ENCODE measurements around the gene C1QA.

C1QA gene

DNA sequence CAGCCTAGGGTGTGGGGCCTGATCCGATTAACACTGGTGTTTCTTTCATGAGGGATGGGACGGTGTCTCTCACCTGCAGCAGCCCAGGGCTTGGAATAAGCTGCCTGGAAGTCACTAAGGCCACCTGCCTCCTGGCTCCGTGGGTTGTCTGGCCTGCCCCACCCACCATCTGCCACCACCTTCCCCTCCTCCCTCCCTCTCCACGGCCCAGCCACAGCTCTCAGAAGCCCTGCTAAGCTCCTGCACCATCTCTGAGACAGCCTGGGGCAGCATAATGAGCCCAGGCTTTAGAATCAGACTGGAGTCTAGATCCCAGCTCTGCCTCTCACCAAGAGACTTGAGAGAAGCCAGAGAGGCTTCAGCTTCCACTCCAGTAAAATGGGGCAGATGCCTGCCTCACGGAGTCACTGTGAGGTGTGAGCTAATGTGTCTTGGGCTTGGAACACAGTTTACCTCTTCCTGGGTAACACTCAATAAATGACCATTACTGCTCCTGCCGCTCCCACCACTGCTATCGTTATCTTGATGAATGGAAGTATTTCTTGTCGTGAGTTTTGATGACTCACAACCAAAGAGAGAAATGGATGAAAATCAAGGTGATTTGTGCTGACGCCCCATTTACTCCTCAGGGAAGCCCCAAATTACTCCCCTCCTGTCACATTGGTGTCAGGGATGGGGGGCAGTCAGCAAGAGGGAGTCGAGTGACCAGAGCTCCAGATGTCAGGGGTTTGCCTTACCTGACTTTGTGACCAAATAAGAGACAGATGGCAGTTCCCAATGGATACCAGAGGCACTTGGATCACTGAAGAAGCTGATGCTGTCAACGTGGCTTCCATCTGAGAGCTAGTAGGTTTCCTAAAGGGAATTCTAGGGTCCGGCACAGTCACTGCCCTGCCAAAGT, 23.5 kb upstream of the C1QA start:
- DNase-seq (ENCODE audit: low spot score), result no peak

- no peak for DNase-seq (ENCODE audit: low spot score)
These were observed 22.9 kb upstream of the C1QA start for GRCh38 chr1:22613572-22613918.

GRCh38 chr1:22613951-22614350, 22.5 kb upstream of the C1QA start:
- DNase-seq (ENCODE audit: low spot score), result no peak

DNA sequence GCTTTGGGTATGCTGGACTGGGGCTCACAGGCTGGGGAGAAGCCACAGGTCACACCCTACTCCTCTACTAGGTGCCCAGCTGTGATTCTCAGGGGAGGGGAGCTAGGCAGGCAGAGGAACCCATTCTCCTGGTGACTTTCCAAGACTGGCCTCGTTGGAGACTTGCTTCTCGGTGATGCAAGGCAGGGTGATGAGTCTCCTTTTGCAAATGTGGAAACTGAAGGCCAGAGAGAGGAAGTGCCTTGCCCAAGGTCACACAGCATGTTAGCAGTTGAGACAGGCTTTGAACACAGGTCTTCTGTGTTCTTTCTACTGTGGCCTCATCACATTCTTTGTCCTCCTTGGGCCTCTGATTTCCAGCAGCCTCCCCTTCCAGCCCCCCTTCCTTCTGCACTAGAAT, 20.5 kb upstream of the C1QA start:
- DNase-seq (ENCODE audit: low spot score), result no peak

DNA sequence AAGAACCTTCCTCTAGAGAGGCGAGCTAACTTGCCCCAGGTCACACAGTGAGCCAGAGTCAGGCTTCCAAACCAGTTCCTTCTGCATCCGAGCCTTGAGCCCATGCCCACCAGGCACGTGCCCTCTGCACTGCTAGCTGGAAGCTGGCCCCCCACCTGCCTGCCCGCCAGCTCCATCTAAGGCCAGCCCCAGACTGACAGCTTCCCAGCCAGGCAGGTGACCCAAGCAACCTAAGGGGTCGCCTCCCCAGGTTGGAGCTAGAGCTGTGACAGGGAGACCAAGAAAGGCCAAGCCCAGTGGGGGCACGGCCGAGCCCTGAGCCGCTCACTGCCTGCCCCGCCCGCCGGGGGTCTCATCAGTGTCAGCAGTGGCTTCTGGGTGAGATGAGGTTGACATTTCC, 19.9 kb upstream of the C1QA start:
- no peak for DNase-seq (ENCODE audit: low spot score)

DNA sequence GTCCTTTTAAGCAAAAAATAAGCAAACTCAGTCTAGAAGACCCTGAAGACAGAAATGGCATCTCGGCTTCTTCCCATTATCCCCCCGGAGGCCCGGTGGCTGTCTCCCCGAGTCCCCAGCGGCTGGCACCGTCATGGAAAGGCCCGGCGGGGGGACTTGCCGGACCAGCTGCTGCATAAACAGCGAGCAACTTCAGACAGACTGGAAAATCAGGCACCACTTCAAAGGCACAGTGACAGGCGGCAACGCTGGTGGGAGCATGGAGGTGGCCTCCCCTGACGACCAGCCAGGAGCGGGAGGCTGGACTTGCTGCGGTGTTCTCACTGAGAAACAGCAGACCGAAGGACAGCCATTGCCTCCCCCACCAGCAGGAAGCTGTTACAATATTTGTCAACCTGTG, 18.4 kb upstream of the C1QA start:
- no peak for DNase-seq (ENCODE audit: low spot score)

DNA sequence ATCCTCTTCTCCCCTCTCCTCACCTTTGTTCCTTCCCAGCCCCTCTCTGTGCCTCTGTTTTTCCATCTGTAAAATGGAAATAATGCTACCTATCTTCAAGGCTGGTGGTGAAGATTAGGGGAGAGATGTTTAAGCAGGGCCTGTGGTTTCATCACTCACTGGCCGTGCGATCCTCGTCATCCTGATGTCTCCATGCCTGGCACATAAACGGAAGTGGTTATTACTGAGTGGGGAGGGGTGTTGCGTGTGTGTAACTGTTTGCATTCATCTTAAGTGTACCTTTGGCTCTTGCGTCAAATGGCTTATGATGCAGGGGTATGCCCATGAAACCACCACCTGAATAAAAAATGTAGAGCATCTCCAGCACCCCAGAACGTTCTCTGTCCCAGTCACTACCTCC, 17.2 kb upstream of the C1QA start:
- DNase-seq (ENCODE audit: low spot score), result no peak

DNA sequence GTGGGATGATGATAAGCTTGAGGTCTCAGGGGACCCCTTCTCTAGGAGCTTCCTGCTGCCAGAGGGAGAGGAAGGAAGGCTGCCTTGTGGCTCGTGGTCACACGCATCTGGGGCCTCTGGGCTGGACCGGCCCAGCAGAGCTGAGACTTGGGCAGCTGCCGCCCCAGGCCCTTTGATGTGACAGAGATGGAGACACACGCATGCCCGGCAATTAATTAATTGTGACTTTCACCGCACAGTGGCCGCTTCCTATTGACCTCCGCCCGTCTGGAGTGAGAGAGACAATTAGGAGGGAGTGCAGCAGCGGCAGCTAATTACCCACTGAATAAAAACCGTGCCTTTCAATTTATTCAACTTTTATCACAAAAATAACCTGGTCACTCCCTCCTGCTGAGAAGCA, 16.6 kb upstream of the C1QA start:
- no peak for DNase-seq (ENCODE audit: low spot score)

DNA sequence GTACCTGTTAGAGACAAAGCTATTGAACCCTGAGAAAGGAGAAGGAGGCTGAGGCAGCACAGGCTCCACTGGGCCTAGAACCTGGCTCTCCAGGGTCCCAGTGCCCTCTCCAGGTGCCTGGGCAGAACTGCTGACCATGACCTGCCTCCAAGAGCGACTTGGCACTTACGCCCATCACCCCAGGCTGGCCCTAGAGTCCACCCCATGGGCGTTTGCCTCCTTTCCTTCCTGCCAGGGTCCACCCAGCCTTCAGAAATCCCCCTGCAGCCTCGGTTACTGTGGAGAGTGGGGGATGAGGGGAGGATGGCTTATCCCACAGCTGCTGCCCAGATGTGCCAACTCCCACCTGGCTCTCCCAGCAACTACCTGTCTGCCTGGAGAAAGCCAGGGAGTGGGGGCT, 14.7 kb upstream of the C1QA start:
- no peak for DNase-seq (ENCODE audit: low spot score)

- no peak for DNase-seq (ENCODE audit: low spot score)
These were observed 11.0 kb upstream of the C1QA start for GRCh38 chr1:22625262-22625925.

DNA sequence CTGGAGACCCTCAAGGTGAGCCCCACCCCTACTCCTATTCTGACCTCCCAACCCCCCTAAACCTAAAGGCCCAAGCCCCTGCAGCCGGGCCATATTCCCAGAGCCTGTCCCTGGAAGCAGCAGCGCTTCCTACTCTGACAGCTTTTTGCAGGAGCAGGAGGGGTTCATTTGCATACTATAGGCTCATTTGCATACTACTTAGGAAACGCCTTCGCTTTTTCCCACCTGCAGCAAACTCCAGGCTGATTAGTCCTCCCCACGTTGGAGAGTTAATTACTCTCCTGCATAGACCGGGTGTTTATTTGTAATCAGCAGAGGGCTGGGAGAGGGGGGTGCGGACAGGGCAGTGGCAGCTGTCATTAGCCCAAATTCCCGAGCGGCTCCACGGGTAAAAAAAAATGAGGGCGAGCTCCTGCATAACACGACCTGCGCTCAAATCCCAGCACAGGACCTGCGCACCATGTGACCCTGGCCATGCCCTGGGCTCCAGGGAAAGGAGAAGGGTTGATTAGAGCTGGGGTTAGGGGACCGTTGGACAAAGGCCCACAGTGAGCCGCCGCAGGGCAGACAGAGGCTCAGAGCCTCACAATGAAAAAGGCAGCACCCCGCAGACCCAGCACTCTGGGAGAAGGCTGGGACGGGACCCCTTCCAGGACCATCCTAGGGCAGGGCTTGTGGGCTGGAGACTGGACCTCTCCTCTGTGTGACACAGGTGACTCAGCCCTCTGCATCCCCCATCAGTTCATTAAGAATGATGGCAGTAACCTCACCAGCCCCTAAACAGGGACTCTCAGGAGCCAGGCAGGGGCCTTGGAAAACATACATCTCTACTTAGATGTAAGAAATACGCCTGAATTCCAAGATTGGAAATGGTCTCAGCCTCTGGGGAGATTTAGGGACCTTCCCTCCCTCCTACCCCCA, 9.9 kb upstream of the C1QA start:
- DNase-seq (ENCODE audit: low spot score), result no peak

DNA sequence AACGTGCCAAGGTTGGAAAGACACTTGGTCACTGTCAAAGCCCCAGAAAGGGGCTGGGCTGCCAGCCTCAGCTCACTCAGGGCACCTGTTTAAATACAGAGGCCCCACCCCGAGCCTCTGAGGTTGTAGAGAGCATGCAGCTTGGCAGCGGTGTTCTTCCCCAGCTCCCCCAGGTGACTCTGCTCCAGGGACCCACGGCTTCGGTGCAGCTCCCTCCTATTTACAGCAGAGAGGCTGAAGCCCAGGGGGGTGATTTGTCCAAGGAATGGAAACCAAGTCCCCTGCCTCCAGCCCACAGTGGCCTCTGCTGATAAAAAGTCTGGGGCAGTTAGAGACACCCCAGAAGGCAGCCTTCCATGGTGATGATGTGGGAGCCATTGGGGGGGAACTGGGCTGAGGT, 9.1 kb upstream of the C1QA start:
- DNase-seq (ENCODE audit: low spot score), result no peak

GRCh38 chr1:22628698-22629444, 7.6 kb upstream of the C1QA start:
- no peak for DNase-seq (ENCODE audit: low spot score)

GRCh38 chr1:22629886-22630285, 6.5 kb upstream of the C1QA start:
- no peak for DNase-seq (ENCODE audit: low spot score)

- DNase-seq (ENCODE audit: low spot score), result no peak
These were observed 2.5 kb upstream of the C1QA start for GRCh38 chr1:22633697-22634463.

- DNase-seq (ENCODE audit: low spot score), result no peak
These were observed 992 bp upstream of the C1QA start for GRCh38 chr1:22635436-22635835.

DNA sequence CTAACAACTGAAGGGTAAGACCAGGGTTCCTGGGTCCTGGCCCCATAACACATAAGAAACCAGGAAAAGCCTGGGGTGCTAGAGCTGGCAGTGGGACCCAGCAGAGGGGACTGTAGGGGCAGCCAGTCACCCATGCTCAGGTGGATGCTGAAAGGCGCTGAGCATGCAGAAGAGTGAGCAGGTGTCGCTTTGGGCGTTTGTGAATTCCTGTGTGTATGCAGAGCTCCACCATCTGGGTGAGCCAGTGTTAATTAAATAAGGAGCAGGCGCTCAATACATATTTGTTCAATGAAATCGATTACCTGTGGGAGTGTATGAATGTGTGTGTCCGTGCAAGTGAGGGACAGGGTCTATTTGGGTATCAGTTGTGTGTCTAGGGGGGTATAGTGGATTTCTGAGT, 499 bp downstream of the C1QA start:
- DNase-seq (ENCODE audit: low spot score), result no peak

- DNase-seq (ENCODE audit: low spot score), result no peak
These were observed 1.5 kb downstream of the C1QA start for GRCh38 chr1:22637907-22638445.

- no peak for DNase-seq (ENCODE audit: low spot score)
These were observed 2.2 kb downstream of the C1QA start for GRCh38 chr1:22638476-22639234.

- DNase-seq (ENCODE audit: low spot score), result no peak
These were observed 2.9 kb downstream of the C1QA start for GRCh38 chr1:22639286-22639685.
